Skin of body (tissue), 2 donors: ENCODE results near the gene ZNF844. TPM values are rescaled to one million over a fixed set of nuclear protein-coding genes. Genes with fewer than 3 reads are reported as not detected.
A peak's percentile ranks its signal among the peaks of the same experiment; 100 is the strongest.
"Not testable (repeated sequence)": the region's sequence is repeated elsewhere in the genome, so short reads cannot be mapped to it uniquely, and the experiment has no call there.

Source experiments
- DNase-seq: peaks from one replicate; lab custom pipeline; 2025; lab: John Stamatoyannopoulos, UW
- total RNA-seq: library from RNA; depleted of rRNA; stranded (reverse); fragments of >200 nt; gene quantifications from one replicate; pipeline ENCODE4 v1.2.3, GENCODE V29; 2014

Gene ZNF844
- total RNA-seq, result 13.2 TPM

DNA sequence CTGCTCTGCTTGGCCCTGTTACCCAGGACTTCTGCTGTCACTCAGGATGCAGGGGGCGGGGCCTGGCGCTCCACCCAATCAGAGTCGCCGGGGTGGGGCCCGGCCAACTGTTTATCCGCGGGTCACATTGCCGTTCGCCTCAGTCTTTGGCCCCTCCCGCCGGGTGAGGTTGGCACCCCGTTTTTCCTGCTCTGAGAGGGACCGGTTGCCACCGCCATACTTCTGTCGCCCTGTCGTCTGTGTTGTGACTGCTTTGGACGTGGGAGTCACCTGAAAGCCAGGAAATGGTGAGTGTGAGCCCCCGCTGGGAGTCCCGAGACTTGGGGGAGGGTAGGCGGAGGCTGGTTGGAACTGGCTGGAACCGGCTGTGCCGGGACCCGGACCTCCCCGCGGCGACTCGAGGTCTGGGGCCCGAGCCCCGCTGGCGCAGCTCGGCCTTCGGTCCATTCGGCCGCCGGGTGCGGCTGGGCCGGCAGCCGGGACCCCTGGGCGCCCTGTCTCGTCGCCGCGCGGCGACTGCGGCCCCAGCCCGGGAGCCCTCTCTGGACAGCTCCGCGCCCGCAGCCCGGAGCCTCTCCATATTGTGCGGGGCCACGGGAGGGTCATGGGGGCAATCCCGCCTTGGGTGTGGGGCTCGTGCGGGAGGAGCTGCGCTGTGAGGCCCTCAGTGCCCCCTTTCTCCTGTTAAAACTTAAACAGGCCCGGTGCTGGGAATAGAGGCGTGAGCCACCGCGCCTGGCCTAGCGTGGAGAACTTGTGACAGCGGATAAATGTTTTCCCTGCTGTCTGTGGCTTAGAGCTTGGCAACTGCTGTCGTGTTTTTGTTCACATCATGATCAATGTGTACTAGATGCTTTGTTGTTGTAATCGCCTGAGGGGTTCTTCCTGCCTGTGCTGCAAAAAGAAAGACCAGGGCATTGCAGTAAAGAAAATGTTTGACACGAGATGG lies at the start of gene ZNF844:
TSS of gene ZNF844 (plus strand) at position 142 of the 949 bp plus-strand sequence. CDS start at position 285, 143 bp downstream.
- peak; percentile 83 for DNase-seq

DNA sequence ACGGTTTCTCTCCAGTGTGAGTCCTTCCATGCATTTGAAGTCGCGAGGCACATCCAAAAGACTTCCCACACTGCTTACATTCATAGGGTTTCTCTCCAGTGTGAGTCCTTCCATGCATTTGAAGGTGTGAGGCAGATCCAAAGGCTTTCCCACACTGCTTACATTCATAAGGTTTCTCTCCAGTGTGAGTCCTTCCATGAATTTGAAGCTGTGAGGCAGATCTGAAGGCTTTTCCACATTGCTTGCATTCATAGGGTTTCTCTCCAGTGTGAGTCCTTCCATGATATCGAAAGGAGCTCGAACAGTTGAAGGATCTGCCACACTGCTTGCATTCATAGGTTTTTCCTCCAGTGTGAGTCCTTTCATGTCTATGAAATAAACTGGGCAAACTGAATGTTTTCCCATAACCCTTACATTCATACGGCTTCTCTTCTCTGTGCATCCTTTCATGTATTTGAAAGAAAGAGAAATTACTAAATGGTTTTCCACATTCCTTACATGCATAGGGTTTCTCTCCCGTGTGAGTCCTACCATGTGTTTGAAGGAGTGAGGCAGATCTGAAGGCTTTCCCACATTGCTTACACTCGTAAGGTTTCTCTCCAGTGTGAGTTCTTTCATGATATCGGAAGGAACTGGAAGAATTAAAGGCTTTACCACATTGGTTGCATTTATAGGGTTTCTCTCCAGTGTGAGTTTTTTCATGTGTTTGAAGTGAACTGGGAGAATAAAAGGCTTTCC lies 49.3 kb upstream of the ZNF844 start:
- no peak for DNase-seq

GRCh38 chr19:12015753-12016116 lies 48.8 kb upstream of the ZNF844 start:
- no peak for DNase-seq

DNA sequence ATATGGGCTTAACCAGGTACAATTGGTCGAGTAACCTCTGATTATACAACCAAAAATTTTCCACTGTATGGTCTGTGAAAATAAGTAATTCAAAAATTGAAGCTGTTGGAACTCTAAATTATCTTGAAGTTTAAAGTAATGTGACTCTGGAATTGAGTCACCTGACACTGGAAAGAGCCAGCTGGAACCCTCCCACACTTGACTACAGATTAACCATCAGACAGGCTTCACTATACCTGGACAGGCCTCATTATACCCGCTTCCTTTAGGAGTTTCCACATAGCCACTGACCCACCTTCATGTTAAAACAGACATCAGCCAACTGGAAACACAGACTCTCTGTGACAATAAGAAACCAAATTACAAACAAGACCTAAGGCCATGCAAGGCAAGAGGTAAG lies 30.3 kb upstream of the ZNF844 start:
- no peak for DNase-seq

- no peak for DNase-seq
These were observed 29.9 kb upstream of the ZNF844 start for GRCh38 chr19:12034620-12035019.

DNA sequence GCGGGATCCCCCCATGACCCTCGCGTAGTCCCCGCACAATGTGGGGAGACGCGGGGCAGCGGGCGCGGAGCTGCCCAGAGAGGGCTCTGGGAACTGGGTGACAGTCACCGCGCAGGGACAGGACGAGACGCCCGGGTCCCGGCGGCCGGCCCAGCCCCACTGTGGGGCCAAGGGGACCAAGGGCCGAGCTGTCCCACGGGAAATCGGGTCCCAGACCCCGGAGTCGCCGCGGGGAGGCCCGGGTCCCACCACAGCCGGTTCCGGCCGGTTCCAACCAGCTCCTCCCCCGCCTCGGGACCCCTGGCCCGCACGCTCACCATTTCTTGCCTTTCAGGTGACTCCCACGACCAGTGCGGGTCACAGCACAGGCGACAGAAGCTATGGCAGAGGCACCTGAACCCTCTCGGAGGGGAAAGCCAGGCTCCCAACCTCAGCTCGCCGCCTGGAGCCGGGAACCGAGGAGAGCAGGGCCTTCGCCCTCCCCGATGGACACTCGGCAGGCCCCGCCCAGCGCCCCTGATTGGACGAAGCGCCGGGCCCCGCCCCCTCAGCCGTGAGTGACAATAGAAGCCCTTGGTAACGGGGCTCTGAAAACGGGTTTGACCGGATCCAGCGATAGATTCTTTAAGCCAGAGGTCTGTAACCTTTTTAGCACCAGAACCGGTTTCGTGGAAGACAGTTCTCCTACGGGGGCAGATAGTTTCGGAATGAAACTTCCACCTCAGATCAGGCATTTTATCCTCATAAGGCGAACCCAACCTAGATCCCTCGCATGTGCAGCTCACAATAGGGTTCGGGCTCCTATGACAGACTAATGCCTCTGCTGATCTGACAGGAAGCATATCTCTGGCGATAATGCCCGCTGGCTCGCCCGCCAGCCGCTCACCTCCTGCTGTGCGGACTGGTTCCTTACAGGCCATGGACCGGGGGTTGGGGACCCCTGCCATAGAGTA lies 29.0 kb upstream of the ZNF844 start, which contains the start of gene ZNF433:
TSS of gene ZNF433 (minus strand) at position 460 of the 953 bp plus-strand sequence. CDS start at position 320, 140 bp downstream.
- DNase-seq, result peak; percentile 78

DNA sequence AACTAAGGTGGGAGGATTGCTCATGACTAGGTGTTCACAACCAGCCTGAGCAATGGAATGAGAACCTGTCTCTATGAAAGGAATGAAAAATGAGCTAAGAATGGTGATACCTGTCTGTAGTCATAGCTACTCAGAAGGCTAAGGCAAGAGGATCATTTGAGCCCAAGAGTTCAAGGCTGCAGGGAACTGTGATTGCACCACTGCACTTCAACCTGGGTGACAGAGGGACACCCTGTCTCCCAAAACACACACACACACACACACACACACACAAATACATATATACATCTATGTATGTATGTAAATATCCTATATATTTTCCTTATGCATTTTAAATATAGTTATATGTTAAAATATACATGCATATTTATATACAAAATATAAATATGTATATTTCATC lies 21.6 kb upstream of the ZNF844 start:
- DNase-seq, result no peak

- DNase-seq, result no peak
These were observed 20.6 kb upstream of the ZNF844 start for GRCh38 chr19:12043752-12044422.

DNA sequence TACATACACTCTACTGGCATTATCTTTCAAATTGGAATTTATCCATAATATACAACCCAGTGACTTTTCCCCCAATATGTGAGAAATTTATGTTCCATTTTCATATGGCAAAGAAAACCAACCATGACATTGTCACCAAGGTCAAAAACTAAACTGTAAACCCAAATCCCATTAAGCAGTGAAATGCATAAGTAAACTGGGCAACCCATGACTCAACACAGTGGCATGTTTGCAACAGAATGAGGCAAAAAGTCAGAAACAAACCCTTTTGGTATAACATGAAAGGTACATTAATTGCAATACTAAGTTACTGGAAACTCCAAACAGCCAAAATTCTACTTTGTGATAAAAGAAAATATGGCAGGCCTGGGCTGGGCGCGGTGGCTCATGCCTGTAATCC lies 16.7 kb upstream of the ZNF844 start:
- DNase-seq, result no peak

DNA sequence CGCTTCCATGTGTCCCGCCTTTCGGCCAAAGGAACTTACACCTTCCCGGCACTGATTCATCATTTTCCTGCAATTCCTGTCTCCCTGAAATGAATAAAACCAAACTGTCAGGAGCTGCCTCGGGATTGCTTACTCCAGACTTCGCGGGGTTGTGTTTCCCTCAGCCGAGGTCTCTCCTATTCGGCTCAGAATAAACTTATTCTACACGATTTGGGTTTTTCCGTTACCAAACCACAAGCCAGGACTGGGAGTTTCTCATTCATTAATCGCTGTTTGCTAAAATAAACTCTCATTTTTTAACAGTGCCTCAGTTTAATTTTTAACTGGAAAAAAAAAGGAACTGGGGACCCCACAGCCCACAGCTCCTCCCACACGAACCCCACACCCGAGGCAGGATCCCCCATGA lies 12.4 kb upstream of the ZNF844 start:
- no peak for DNase-seq

GRCh38 chr19:12052497-12053169 lies 11.9 kb upstream of the ZNF844 start, which contains the start of gene ZNF878:
Gene ZNF878, minus strand, starts transcription at chr19:12052961. Its CDS starts 160 bp downstream, at chr19:12052801.
- DNase-seq, result peak; percentile 79

DNA sequence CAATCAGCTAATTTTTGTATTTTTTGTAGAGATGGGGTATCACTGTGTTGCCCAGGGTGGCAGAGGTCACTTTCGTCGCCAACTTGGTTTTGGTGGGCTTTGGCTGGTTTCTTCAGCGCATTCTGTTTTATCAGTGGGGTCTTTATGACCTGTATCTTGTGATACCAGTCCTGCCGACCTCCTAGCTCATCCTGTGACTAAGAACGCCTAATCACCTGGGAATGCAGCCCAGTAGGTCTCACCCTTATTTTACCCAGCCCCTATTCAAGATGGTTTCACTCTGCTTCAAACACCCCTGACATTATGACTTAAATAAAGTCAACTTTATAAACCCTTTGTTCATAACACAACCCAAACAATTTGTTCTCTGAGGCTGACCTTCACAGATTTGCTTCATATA lies 8.7 kb upstream of the ZNF844 start:
- no peak for DNase-seq

GRCh38 chr19:12075538-12076139 lies 11.1 kb downstream of the ZNF844 start:
- no peak for DNase-seq

DNA sequence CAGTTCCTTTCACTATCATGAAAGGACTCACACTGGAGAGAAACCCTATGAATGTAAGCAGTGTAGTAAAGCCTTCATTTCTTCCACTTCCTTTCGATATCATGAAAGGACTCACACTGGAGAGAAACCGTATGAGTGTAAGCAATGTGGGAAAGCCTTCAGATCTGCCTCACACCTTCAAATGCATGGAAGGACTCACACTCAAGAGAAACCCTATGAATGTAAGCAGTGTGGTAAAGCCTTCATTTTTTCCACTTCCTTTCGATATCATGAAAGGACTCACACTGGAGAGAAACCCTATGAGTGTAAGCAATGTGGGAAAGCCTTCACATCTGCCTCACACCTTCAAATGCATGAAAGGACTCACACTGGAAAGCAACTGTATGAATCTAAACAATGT lies 11.8 kb downstream of the ZNF844 start:
- not testable (repeated sequence) for DNase-seq

DNA sequence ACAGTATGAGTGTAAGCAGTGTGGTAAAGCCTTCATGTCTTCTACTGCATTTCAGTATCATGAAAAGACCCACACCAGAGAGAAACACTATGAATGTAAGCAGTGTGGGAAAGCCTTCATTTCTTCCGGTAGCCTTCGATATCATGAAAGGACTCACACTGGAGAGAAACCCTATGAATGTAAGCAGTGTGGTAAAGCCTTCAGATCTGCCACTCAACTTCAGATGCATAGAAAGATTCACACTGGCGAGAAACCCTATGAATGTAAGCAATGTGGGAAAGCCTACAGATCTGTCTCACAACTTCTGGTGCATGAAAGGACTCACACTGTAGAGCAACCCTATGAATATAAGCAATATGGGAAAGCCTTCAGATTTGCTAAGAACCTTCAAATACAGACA lies 12.8 kb downstream of the ZNF844 start:
- DNase-seq, result no peak

DNA sequence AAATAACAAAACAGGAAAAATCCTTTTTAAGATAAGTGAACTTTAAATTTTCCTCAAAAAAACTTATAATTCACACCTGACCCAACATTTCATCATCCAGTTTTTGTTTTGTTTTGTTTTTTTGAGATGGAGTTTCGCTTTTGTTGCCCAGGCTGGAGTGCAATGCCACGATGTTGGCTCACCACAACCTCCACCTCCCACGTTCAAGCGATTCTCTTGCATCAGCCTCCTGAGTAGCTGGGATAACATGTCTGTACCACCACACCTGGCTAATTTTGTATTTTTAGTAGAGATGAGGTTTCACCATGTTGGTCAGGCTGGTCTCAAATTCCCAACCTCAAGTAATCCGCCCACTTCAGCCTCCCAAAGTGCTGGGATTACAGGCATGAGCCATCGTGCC lies 18.8 kb downstream of the ZNF844 start:
- not testable (repeated sequence) for DNase-seq

DNA sequence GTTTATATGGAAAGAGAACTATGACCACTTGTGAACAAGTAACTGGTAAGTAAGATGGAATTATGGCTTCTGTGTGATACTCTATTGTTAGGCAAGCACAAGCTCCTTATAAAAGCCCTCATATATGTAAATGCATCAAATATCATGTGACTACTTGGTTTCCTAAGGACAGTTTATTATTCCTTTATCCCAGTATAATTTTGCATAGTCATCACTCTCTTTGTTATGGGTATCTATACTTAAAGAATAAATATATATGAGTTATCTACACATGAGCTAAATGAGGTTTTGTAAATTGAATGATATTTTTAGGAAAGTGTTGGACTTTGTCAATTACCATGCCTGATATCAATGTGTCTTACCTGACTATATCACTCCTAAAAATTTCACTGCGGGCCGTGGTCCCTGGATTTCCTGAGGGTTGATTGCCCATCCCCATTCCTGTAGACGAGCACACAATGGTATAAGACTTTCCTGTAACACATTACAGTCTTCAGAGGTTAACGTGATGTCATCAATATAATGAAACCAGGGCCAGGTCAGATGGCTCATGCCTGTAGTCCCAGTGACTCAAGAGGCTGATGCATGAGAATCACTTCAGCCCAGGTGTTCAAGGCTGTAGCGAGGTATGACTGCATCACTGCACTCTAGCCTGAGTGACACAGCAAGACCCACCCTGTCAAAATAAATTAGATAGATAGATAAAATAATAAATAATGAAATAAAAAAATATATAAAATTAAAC lies 20.7 kb downstream of the ZNF844 start:
- DNase-seq, result no peak

GRCh38 chr19:12090807-12091206 lies 26.3 kb downstream of the ZNF844 start:
- peak; percentile 53 for DNase-seq
